RWPE2 (cell line): ENCODE data around the gene RALB.
"Not testable (repeated sequence)": the region's sequence is repeated elsewhere in the genome, so short reads cannot be mapped to it uniquely, and the experiment has no call there.

Source experiments
- ATAC-seq: fragments of 200-7000 bp; cut with Tn5 transposase; 3 replicates; pipeline ENCODE4 v1.9.1; 2021; ENCODE audit warnings: low read depth
- DNase-seq: peaks from one replicate; pipeline ENCODE4 v3.0.0-alpha.2; 2020; ENCODE audit warnings: low spot score
- H3K27ac ChIP-seq: fragments of 450-650 bp; 2 replicates; pipeline ENCODE4 v1.5.1; 2017; ENCODE audit warnings: mild to moderate bottlenecking; ENCODE audit not compliant: poor library complexity, severe bottlenecking
- H3K27me3 ChIP-seq: fragments of 250-450 bp; sonication (Bioruptor Pico); 2 replicates; pipeline ENCODE4 v1.5.1; 2021; ENCODE audit warnings: mild to moderate bottlenecking, moderate library complexity; ENCODE audit not compliant: insufficient read depth, poor library complexity, severe bottlenecking
- H3K36me3 ChIP-seq: fragments of 250-450 bp; sonication (Bioruptor Pico); 2 replicates; pipeline ENCODE4 v1.5.1; 2020; ENCODE audit warnings: low read depth, mild to moderate bottlenecking, moderate library complexity
- H3K4me1 ChIP-seq: fragments of 250-450 bp; sonication (Bioruptor Pico); 2 replicates; pipeline ENCODE4 v1.5.1; 2021; ENCODE audit warnings: mild to moderate bottlenecking, moderate library complexity; ENCODE audit not compliant: insufficient read depth, poor library complexity, severe bottlenecking
- H3K4me3 ChIP-seq: fragments of 250-450 bp; sonication (Bioruptor Pico); 2 replicates; pipeline ENCODE4 v1.5.1; 2021; ENCODE audit warnings: mild to moderate bottlenecking, moderate library complexity; ENCODE audit not compliant: severe bottlenecking
- H3K9me3 ChIP-seq: fragments of 250-450 bp; sonication (Bioruptor Pico); 2 replicates; pipeline ENCODE4 v1.5.1; 2021; ENCODE audit warnings: mild to moderate bottlenecking, moderate library complexity; ENCODE audit not compliant: severe bottlenecking
- CTCF ChIP-seq: fragments of 450-650 bp; IDR thresholded peaks from one replicate; pipeline ENCODE4 v1.5.1; 2017; ENCODE audit warnings: mild to moderate bottlenecking, moderate library complexity; ENCODE audit not compliant: poor library complexity, severe bottlenecking

The RALB gene

GRCh38 chr2:120233292-120233691 lies 19.4 kb upstream of the RALB start:
- Histone ChIP-seq H3K4me1 (peaks cover 14% of the 10 kb centered on the region), H3K9me3 (no peaks in the 10 kb centered on the region), H3K27ac (no peak overlapping the region), H3K36me3 (no peaks in the 10 kb centered on the region), H3K27me3 (no peaks in the 10 kb centered on the region), H3K4me3 (no peak overlapping the region)
- TF ChIP-seq CTCF, result no peak
- ATAC-seq, result no peak
- DNase-seq, result no peak

- ATAC-seq, H3K4me3 ChIP-seq, DNase-seq, H3K27me3 ChIP-seq, H3K36me3 ChIP-seq, H3K9me3 ChIP-seq, H3K27ac ChIP-seq: not testable (repeated sequence)
- peaks cover 26% of the 10 kb centered on the region for H3K4me1 ChIP-seq
These were observed 17.5 kb upstream of the RALB start for GRCh38 chr2:120235158-120235557.

GRCh38 chr2:120235681-120236080 lies 17.0 kb upstream of the RALB start:
- no peak for TF ChIP-seq CTCF
- no peak for DNase-seq

GRCh38 chr2:120236316-120236715 lies 16.3 kb upstream of the RALB start:
- no peak overlapping the region for H3K4me3 ChIP-seq
- no peak for TF ChIP-seq CTCF
- DNase-seq, result no peak
- no peaks in the 10 kb centered on the region for H3K9me3 ChIP-seq
- H3K27me3 ChIP-seq, result no peaks in the 10 kb centered on the region
- ATAC-seq, result no peak
- no peaks in the 10 kb centered on the region for H3K36me3 ChIP-seq
- H3K27ac ChIP-seq, result no peak overlapping the region
- H3K4me1 ChIP-seq, result peaks cover 26% of the 10 kb centered on the region

More at GRCh38 chr2:120235681-120236080, 17.0 kb upstream of the RALB start:
- H3K4me1 ChIP-seq, result peaks cover 26% of the 10 kb centered on the region
- no peaks in the 10 kb centered on the region for H3K9me3 ChIP-seq
- no peaks in the 10 kb centered on the region for H3K36me3 ChIP-seq
- no peaks in the 10 kb centered on the region for H3K27me3 ChIP-seq
- no peak for ATAC-seq
- H3K4me3 ChIP-seq, result no peak overlapping the region
- no peak overlapping the region for H3K27ac ChIP-seq

- no peaks in the 10 kb centered on the region for H3K27me3 ChIP-seq
- H3K27ac ChIP-seq, result no peak overlapping the region
- no peak overlapping the region for H3K4me3 ChIP-seq
- DNase-seq (no peak), ATAC-seq (no peak)
- no peaks in the 10 kb centered on the region for H3K9me3 ChIP-seq
- H3K4me1 ChIP-seq, result peaks cover 26% of the 10 kb centered on the region
- no peak for TF ChIP-seq CTCF
- no peaks in the 10 kb centered on the region for H3K36me3 ChIP-seq
These were observed 15.9 kb upstream of the RALB start for GRCh38 chr2:120236791-120237190.
